GM13977 (cell line): ENCODE results near the gene RBL1.

Source experiments
- DNase-seq: peaks from one replicate; pipeline ENCODE4 v3.0.0; 2012; ENCODE audit warnings: low spot score
- in situ Hi-C: fragments of 300-500 bp; cut with MboI; formaldehyde crosslinking; loops from one replicate; pipeline ENCODE4 v1.12.0; 2022; ENCODE audit warnings: low sequenced_read_pairs, low pct_unique_long_range_greater_than_20kb, mixed read lengths, inconsistent platforms; ENCODE audit not compliant: unreplicated experiment
- TF ChIP-seq, protein P1 (sequence below): IDR thresholded peaks from 2 replicates; pipeline ENCODE4 v1.5.1; 2012; ENCODE audit warnings: mild to moderate bottlenecking, control low read depth; ENCODE audit not compliant: insufficient read depth; ENCODE audit errors: extremely low read depth, missing control alignments

RBL1 gene

DNA sequence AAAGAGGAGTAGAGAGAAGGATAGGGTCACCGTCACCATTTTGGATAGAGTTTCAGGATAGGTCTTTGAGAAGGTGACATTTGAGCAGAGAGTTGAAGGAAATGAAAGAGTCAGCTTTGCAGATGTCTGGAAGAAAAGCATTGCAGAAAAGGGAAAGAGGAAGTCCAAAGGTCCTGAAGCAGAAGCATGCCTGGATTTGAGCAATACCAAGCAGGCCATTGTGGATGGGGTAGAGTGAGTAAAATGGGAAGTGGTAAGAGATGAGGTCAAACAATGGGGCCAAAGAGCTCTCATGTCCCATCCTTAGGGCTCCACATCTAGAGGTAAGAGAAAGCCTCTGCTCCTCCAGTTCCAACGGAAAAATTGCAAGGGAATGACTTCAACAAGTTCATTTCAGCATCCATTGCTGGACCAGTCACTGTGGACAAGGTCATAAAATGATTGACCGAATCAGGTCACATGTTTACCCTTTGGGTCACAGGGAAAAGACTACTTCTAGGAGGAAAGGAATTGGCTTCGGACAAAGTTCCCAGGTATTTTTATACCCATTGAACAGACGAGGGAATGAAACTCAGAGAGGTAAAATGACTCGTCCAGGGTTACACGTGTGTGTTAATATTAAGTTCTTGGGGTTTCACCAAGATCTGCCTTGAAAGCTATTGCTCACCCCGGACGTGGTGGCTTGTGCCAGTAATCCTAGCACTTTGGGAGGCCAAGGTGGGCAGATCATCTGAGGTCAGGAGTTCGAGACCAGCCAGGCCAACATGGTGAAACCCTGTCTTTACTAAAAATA is 137.7 kb downstream of the RBL1 start:
- in situ Hi-C loops, result no loop called here
- DNase-seq, result no peak
- TF ChIP-seq, protein P1, sequence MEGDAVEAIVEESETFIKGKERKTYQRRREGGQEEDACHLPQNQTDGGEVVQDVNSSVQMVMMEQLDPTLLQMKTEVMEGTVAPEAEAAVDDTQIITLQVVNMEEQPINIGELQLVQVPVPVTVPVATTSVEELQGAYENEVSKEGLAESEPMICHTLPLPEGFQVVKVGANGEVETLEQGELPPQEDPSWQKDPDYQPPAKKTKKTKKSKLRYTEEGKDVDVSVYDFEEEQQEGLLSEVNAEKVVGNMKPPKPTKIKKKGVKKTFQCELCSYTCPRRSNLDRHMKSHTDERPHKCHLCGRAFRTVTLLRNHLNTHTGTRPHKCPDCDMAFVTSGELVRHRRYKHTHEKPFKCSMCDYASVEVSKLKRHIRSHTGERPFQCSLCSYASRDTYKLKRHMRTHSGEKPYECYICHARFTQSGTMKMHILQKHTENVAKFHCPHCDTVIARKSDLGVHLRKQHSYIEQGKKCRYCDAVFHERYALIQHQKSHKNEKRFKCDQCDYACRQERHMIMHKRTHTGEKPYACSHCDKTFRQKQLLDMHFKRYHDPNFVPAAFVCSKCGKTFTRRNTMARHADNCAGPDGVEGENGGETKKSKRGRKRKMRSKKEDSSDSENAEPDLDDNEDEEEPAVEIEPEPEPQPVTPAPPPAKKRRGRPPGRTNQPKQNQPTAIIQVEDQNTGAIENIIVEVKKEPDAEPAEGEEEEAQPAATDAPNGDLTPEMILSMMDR, result no peak

DNA sequence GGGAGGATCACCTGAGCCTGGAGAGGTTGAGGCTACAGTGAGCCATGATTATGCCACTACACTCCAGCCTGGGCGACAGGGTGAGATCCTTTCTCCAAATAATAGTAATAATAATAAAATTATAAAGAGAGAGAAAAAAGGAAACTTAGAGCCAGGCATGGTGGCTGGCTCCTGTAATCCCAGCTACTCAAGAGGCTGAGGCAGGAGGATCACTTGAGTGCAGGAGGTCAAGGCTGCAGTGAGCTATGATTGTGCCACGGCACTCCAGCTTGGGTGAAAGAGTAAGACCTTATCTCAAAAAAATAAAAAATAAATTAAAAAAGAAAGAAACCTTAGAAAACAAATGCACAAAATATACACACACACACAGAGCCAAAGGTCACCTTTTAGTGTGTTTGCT is 139.1 kb downstream of the RBL1 start:
- in situ Hi-C loops, result no loop called here
- TF ChIP-seq, protein P1, result no peak
- no peak for DNase-seq

DNA sequence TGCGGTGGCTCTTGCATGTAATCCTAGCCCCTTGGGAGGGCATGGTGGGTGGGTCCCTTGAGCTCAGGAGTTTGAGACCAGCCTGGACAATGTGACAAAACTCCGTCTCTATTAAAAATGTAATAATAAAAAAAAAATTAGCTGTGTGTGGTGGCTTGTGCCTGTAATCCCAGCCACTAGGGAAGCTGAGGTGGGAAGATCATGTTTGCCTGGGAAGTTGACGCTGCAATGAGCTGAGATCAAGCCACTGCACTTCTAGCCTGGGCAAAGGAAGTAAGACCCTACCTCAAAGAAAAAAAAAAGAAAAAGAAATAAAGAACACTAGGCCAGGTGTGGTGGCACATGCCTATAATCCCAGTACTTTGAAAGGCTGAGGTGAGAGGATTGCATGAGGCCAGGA is 139.8 kb downstream of the RBL1 start:
- DNase-seq, result no peak
- in situ Hi-C loops, result no loop called here

DNA sequence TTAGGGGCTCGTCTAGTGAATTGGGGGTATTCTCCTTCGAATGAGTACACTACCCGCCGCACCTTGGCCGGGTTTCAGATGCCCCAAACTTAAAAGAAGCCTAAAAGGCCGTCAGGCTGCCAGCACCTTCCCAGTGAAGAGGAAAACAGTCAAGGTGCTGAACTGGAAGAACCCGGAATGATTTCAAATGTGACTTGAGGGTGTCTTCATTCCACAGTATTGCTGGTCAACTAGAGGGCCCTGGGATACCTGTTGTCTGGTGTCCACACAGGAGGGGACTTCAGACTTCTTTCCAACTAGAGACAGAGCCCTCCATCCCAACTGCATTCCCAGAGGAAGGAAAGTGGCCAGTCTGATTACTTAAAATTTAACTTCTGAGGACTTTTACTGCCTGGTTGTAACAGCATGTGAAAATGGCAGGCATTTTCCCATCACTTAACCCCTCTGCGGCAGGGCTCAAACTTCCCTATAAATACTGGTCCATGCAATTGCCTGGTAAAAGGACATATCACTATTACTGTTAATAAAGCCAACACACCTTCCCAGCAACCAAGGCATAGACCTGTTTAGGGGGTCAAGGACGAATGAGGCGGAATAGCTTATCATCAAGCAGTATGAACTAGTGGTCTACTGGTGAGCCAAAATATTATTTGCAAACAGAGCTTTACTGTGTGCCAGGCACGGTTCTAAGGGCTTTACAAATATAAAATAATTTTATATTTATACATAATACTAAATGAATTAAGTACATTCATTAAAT is 143.6 kb downstream of the RBL1 start:
- TF ChIP-seq, protein P1, result no peak
- in situ Hi-C loops, result no loop called here
- no peak for DNase-seq

More for the DNA sequence above, 139.8 kb downstream of the RBL1 start:
- TF ChIP-seq, protein P1, result no peak

DNA sequence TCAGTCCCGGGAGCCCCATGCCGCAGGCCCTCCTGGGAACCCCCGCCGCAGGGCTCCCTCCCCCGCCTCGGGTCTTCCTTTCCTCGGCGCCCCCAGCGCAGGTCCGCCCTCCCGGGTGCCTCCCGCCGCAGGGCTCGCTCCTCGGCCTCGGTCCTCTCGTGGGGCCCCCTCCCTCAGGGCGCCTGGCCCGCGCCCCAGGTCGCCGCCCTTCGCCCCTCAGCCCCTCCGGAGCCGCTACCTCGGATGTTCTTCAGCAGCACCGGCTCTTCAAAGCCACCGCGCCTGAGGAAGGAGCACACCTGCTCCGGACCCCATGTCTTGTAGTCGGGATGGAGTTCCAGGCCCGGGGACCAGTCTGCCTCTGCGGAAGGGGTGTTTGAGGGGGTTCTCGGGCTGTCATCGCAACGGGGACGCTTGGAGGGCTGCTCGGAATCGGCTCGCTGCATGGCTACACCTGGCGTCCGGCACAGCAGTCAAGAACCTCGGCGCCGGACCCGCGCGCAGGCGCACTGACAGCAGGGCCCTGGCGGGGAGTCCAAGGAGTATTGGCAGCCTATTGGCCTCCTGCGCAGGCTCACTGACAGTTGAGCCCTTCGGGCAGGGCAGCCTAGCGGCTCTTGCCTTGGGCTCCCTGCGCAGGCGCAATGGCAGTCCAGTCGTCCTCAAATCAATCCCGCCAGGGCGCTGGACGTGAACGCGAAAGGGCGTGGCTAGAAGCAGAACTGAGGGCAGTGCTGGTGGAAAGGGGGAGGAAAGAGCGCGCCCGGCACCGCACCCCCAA is 144.4 kb downstream of the RBL1 start, which contains the start of gene SAMHD1:
Gene SAMHD1, minus strand, starts transcription at position 511 of the 781 bp plus-strand sequence. Its CDS starts 65 bp downstream, at position 446.
- TF ChIP-seq, protein P1, result no peak
- in situ Hi-C loops, result no loop called here
- DNase-seq, result peak; percentile 99
